Measurements from ENCODE around the gene RORB.

Gene RORB

DNA sequence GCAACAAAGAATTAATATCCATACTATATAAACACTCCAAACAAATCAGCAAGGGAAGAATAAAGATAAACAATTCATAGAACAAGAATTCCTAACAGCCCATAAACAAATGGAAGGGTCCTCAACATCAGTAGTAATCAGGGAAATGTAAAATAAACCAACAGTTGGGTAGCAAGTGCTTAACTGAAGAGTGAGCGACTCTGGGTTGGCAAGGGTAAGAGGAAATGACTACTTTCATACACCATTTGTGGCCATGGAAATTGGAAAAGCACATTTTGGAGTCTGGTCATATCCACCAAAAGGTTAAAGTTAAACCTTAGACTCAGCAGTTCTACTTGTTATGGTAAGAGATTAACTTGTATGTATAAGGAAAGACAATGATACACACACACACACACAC lies 17.4 kb upstream of the RORB start:
- no peak for DNase-seq (ENCODE audit: low read depth)
- no peak overlapping the region for H3K4me3 ChIP-seq (replicated peaks; ENCODE audit: low read depth, low read length)
- TF ChIP-seq, protein P1, sequence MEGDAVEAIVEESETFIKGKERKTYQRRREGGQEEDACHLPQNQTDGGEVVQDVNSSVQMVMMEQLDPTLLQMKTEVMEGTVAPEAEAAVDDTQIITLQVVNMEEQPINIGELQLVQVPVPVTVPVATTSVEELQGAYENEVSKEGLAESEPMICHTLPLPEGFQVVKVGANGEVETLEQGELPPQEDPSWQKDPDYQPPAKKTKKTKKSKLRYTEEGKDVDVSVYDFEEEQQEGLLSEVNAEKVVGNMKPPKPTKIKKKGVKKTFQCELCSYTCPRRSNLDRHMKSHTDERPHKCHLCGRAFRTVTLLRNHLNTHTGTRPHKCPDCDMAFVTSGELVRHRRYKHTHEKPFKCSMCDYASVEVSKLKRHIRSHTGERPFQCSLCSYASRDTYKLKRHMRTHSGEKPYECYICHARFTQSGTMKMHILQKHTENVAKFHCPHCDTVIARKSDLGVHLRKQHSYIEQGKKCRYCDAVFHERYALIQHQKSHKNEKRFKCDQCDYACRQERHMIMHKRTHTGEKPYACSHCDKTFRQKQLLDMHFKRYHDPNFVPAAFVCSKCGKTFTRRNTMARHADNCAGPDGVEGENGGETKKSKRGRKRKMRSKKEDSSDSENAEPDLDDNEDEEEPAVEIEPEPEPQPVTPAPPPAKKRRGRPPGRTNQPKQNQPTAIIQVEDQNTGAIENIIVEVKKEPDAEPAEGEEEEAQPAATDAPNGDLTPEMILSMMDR (IDR thresholded peaks at IDR 0.05; ENCODE audit: low read length, missing control alignments) = no peak

DNA sequence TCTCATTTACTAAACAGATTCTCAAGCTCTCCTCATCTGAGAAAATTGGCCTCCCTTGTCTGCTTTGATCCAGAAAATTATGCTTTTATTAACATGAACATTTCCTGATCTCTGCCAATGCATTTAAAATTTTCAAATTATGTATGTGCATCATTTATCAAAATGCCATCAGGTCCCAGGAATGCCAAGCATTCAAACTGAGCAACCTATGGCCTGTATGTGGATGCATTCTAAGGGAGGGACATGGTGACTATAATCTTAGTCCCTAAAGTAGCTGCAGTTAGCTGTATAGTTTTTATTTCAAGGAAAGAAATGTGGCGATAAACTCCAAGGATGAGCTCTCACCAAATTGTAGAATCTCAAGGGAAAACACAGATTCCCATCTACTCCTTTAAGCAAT lies 9.7 kb upstream of the RORB start:
- TF ChIP-seq, protein P1 (IDR thresholded peaks at IDR 0.05; ENCODE audit: low read length, missing control alignments) = no peak
- H3K4me3 ChIP-seq (replicated peaks; ENCODE audit: low read depth, low read length) = no peak overlapping the region
- DNase-seq (ENCODE audit: low read depth) = no peak

DNA sequence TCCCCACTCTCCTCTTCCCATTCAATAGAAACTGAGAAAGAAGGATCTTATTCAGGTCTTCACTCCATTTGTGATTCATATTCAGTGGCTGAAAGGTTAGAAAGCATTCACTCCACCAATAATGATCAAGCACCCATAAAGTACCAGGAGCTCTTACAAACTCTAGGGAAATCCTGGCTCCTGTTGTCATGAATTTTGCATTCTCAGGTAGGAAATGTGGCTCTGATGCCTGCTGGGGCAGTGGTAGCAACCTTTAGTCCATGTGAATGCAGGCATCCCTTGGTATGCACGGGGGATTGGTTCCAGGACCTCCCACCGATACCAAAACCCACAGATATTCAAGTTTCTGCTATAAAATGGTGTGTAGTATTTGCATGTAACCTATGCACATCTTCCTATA lies 3.6 kb upstream of the RORB start:
- TF ChIP-seq, protein P1 (IDR thresholded peaks at IDR 0.05; ENCODE audit: low read length, missing control alignments) = no peak
- no peak overlapping the region for H3K4me3 ChIP-seq (replicated peaks; ENCODE audit: low read depth, low read length)
- no peak for DNase-seq (ENCODE audit: low read depth)

DNA sequence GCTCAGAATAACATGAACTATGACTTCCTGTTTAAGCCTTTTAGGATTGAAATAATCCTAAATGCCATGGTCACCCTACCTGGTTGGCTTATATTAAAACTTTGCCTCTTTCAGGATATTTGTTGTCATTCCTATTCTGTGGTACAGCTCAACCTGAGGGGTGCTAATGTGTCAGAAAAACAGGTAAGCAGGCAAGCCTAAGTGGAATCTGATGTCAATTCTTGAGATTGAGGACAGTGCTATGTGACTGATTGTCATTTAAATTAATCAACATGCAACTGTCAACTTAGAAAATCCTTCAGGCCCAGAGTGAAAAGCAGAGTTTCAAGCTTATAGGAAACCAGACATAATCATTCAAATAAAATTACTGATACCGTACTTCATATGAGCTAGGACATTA lies 2.6 kb upstream of the RORB start:
- TF ChIP-seq, protein P1 (IDR thresholded peaks at IDR 0.05; ENCODE audit: low read length, missing control alignments) = no peak
- H3K4me3 ChIP-seq (replicated peaks; ENCODE audit: low read depth, low read length) = no peak overlapping the region
- DNase-seq (ENCODE audit: low read depth) = no peak

DNA sequence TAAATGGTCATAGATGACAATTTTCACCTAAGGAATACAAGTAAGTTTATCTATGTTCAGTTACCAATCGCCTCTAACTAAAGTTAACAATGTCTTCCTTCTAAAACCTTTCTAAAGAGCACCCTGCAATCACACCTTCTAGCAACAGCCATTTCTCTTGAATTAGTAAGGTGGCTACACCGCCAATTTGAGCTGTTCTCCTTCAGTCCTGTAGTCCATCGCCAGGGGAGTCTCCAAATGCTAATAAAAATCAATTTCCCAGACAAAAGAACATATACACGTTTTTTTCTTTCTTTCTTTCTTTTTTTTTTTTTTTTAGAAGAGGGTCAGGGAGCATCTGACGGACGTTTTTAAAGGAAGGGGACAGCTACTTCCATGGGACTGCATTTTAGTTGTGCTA lies 729 bp upstream of the RORB start:
- no peak for DNase-seq (ENCODE audit: low read depth)
- H3K4me3 ChIP-seq (replicated peaks; ENCODE audit: low read depth, low read length) = peak overlapping the region; percentile 70
- TF ChIP-seq, protein P1 (IDR thresholded peaks at IDR 0.05; ENCODE audit: low read length, missing control alignments) = no peak

DNA sequence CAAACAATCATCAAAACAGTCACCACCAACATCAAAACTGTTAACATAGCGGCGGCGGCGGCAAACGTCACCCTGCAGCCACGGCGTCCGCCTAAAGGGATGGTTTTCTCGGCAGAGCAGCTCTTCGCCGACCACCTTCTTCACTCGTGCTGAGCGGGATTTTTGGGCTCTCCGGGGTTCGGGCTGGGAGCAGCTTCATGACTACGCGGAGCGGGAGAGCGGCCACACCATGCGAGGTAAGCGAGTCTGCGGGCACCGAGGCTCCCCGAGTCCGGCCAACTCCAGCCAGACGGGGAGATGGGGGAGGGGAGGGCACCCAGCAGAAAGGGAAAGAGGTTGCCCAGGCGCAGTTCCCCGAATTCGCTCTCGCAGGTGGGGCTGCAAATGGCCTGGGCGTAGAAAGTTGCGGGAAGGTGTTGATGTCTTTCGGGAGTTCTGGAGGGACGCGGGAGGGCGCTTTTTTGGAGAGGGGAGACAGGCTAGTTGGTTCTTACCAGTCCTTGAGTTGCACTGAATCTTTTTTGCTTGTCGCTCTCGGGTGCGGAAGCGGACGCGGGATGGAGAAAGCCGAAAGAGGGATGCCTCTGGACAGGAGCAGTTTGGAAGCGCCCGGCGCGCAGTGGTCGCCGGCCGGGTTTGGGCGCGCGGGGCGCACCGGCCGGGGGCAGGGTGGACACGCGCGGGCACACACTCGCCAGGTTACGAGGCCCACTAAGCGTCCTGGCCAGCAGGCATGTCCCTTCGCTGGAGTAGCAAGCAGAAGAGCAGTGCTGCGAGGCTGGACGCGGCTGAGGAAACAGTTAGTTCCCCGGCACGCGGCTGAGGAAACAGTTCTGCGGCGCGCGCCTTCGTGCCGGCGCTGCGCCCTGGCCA lies 849 bp downstream of the RORB start:
- TF ChIP-seq, protein P1 (IDR thresholded peaks at IDR 0.05; ENCODE audit: low read length, missing control alignments) = no peak
- peak overlapping the region; percentile 70 for H3K4me3 ChIP-seq (replicated peaks; ENCODE audit: low read depth, low read length)
- peak; percentile 23 for DNase-seq (ENCODE audit: low read depth)

DNA sequence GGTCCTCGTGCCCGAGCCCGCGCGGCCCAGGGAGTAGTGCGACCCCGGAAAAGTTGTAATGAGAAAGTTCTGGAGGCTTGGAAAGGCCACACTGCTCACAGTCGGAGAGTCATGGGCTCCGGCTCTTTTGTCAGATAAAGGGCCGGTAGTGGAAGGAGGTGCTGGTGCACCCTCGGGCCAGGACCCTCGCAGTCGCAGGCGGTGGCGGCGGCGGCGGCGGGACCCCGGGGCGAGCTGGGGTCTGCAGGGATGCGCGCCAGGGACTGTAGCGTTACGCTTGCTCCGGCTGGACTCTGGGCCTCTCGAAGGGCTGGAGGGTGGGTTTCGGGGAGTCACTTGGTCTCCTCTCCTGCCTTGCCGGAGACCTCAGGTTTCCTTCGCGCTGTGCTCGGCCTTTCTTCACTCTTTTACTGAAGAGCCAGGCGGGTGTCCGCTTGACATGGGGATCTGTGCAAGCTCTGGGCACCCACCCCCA lies 1.5 kb downstream of the RORB start:
- peak overlapping the region; percentile 70 for H3K4me3 ChIP-seq (replicated peaks; ENCODE audit: low read depth, low read length)
- no peak for DNase-seq (ENCODE audit: low read depth)
- TF ChIP-seq, protein P1 (IDR thresholded peaks at IDR 0.05; ENCODE audit: low read length, missing control alignments) = no peak

Data from fibroblast of pulmonary artery (primary cell).